Tongue (tissue), 3 donors: ENCODE data around the gene DIMT1. TPM values are rescaled to one million over a fixed set of nuclear protein-coding genes. Genes with fewer than 3 reads are reported as not detected.
A peak's percentile ranks its signal among the peaks of the same experiment; 100 is the strongest.

Experiments used
- DNase-seq: peaks from one replicate; pipeline ENCODE4 v3.0.0-alpha.2; 2015
- small RNA-seq: library from RNA; depleted of rRNA; stranded (forward); fragments of <200 nt; gene quantifications from one replicate; pipeline ENCODE3, GENCODE V24; 2014; ENCODE audit warnings: low replicate concordance
- total RNA-seq: library from RNA; depleted of rRNA; stranded (reverse); fragments of >200 nt; gene quantifications from one replicate; pipeline ENCODE4 v1.2.3, GENCODE V29; 2014

The DIMT1 gene
- total RNA-seq, 1 donor from 2014 or later, result 16.2 TPM

GRCh38 chr5:62369039-62369438 lies 34.7 kb downstream of the DIMT1 start:
- no peak for DNase-seq

- DNase-seq, result no peak
These were observed 41.0 kb downstream of the DIMT1 start for GRCh38 chr5:62362701-62363100.

- DNase-seq, result peak; percentile 68
These were observed 49.5 kb downstream of the DIMT1 start for GRCh38 chr5:62354028-62354874.

GRCh38 chr5:62348723-62349481 lies 54.8 kb downstream of the DIMT1 start:
- no peak for DNase-seq

- DNase-seq, result no peak
These were observed 55.8 kb downstream of the DIMT1 start for GRCh38 chr5:62347928-62348327.

GRCh38 chr5:62346748-62347147 lies 57.0 kb downstream of the DIMT1 start:
- no peak for DNase-seq

GRCh38 chr5:62343428-62343827 lies 60.3 kb downstream of the DIMT1 start:
- no peak for DNase-seq

GRCh38 chr5:62342476-62342837 lies 61.2 kb downstream of the DIMT1 start:
- DNase-seq, result no peak

- no peak for DNase-seq
These were observed 61.8 kb downstream of the DIMT1 start for GRCh38 chr5:62341783-62342475.

GRCh38 chr5:62340979-62341378 lies 62.7 kb downstream of the DIMT1 start:
- DNase-seq, result no peak

- DNase-seq, result no peak
These were observed 63.3 kb downstream of the DIMT1 start for GRCh38 chr5:62340392-62340791.

Small RNA genes within 50 kb of the gene (small RNA-seq; reads per million reads assigned to genes)
- gene RNU6-661P, result not detected

Other genes starting within 250 kb of the DIMT1 start
- 44.8 TPM for gene KIF2A, start 97.7 kb downstream of the DIMT1 start, total RNA-seq
- gene IPO11, start 8.9 kb upstream of the DIMT1 start, total RNA-seq, result 38.9 TPM
- gene LRRC70, start 174.9 kb upstream of the DIMT1 start, total RNA-seq, result 10.4 TPM